GM18519 (cell line): ENCODE measurements around the gene FICD.

ENCODE experiments used
- ATAC-seq: cut with Tn5 transposase; IDR thresholded peaks from one replicate; pipeline ENCODE4 v1.9.1; 2021; ENCODE audit warnings: mild to moderate bottlenecking, moderate library complexity; ENCODE audit not compliant: unreplicated experiment, low FRiP score

Gene FICD

GRCh38 chr12:108498136-108498535, 16.9 kb upstream of the FICD start:
- no peak for ATAC-seq

GRCh38 chr12:108502922-108503321, 12.2 kb upstream of the FICD start:
- no peak for ATAC-seq

GRCh38 chr12:108505129-108505528, 9.9 kb upstream of the FICD start:
- no peak for ATAC-seq

- no peak for ATAC-seq
Observed at GRCh38 chr12:108507971-108508642, 7.0 kb upstream of the FICD start.

DNA sequence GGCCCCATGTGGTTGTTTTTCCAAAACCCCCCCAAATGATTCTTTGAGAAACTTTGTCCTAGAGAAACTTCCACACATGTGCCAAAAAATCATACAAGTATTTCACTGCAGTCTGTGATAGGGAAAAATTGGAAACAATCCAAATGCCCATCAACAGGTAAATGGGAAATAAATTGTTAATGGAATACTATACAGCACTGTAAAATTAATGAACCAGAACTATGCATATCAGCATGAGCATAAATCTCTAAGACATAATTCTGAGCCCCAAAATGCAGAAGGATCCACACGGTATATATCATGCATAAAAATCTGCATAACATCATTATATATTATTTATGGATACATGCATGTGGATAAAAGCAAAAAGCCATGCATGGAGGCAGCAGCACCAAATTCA, 5.3 kb upstream of the FICD start:
- no peak for ATAC-seq

- ATAC-seq = no peak
Observed at GRCh38 chr12:108510836-108511235, 4.2 kb upstream of the FICD start.

DNA sequence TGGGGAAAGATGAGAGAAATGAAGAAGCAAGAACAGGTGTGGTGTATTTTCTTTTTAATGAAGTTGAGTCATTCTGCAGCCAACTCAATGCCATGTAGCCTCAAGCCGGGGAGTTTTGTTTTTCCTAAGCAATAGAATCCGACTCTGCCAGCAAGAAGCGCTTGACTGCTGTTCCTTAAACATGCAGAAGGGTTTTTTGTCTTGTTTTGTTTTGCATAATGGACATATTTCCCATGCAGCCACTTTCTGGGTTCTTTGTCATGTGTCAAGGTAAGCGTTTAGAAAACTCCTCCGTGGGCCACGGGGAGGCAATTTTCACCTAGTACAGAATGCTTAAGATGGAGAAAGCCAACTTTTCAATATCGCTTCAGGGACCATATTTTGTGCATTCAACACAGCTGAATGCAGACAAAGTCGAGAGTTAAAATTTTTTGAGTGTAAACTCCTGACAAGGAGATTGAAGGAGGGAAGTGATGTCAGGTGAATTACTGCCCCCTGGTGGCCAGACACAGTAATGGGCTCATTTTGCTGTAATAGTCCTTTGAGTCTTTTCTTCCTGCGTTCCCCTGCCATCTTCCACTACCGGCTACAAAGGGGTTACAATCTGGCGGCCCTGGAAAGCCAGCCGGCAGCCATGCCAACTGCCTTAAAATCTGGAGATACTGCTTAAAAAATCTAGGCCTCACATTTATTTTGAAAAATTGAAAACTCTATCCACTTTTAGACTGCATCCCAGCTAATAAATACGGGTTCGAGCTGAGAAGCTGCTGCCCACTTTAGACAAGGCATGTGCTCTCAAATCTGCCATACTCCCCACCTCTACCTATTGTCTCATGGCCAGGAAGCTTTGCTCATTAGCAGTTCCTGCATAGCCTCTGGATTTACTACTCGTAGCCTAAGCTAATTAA, 3.2 kb upstream of the FICD start:
- no peak for ATAC-seq

GRCh38 chr12:108514468-108514972, 557 bp upstream of the FICD start:
- ATAC-seq = peak; percentile 1

DNA sequence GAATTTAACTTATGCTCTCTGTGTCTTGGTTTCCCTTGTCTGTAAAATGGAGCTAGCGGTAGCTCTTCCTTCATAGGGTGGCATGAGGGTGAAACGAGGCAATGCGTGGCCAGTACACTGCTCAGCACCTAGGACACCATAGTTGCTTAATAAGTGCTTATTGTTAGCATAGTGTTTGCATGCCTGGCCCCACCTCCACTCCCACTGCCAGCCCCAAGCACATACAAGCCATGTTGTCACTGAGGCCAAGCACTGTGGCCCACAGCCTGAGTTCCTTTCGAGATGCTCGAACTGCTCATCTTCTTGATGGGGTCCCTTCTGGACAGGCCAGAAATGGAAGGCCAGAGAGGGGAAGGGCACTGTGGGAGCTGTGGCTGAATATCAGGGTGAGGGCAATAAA, 839 bp downstream of the FICD start:
- no peak for ATAC-seq

DNA sequence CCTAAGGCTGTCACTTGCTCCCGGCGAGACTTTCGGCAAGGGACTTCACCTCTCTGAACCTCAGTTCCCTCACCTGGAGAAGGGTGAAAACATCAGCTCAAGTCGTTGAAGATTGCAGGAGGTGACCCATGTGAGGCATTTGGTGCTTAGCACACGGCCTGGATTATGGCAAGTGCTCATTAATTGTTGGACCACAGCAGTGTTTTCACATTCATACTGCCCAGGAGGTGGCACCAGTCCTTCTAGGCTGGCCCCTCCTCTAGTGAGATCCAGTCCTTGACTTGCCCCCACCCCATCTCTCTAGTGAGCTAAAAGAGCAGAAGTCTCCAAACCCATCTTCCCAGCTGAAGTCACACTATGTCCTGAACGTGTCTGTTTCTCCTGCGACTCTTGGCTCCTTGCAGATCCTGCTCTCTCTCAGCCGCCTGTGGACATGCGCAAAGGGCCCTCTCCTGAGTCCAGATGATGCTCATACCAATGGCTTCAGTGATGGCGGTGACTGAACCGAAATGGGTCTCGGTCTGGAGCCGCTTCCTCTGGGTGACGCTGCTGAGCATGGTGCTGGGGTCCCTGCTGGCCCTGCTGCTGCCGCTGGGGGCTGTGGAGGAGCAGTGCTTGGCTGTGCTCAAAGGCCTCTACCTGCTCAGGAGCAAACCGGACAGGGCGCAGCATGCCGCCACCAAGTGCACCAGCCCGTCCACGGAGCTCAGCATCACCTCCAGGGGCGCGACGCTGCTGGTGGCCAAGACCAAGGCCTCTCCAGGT, 1.6 kb downstream of the FICD start:
- no peak for ATAC-seq

GRCh38 chr12:108517288-108518100, 2.4 kb downstream of the FICD start:
- no peak for ATAC-seq

- no peak for ATAC-seq
Observed at GRCh38 chr12:108518101-108518715, 3.1 kb downstream of the FICD start.

DNA sequence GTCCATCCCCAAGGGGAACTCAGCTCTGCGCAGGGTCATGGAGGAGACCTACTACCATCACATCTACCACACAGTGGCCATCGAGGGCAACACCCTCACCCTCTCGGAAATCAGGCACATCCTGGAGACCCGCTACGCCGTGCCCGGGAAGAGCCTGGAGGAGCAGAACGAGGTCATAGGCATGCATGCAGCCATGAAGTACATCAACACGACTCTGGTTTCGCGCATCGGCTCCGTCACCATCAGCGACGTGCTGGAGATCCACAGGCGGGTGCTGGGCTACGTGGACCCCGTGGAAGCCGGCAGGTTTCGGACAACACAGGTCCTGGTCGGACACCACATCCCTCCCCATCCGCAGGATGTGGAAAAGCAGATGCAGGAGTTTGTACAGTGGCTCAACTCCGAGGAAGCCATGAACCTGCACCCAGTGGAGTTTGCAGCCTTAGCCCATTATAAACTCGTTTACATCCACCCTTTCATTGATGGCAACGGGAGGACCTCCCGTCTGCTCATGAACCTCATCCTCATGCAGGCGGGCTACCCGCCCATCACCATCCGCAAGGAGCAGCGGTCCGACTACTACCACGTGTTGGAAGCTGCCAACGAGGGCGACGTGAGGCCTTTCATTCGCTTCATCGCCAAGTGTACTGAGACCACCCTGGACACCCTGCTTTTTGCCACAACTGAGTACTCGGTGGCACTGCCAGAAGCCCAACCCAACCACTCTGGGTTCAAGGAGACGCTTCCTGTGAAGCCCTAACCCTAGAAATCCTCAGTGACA, 3.8 kb downstream of the FICD start:
- no peak for ATAC-seq

DNA sequence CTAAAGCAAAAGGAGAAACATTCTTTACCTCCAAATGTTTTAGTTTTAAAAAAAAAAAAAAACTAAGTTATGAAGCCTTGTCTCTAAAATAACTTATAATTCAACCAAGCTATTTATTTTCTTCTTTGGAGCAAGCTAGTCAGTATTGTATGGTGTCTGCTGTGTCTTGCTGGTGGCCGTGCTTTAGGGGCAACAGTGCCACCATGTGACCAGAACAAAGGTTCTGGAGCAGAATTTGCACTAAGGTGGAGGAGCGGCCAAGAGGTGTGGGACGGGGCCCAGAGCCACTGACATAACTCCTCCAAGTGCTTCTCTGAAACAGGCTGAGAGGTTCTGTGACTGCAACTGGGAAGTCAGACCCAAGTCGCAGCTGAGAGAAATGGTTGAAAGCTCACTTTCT, 4.5 kb downstream of the FICD start:
- no peak for ATAC-seq

GRCh38 chr12:108523365-108523764, 8.3 kb downstream of the FICD start:
- ATAC-seq = no peak

GRCh38 chr12:108525681-108526080, 10.6 kb downstream of the FICD start:
- no peak for ATAC-seq

DNA sequence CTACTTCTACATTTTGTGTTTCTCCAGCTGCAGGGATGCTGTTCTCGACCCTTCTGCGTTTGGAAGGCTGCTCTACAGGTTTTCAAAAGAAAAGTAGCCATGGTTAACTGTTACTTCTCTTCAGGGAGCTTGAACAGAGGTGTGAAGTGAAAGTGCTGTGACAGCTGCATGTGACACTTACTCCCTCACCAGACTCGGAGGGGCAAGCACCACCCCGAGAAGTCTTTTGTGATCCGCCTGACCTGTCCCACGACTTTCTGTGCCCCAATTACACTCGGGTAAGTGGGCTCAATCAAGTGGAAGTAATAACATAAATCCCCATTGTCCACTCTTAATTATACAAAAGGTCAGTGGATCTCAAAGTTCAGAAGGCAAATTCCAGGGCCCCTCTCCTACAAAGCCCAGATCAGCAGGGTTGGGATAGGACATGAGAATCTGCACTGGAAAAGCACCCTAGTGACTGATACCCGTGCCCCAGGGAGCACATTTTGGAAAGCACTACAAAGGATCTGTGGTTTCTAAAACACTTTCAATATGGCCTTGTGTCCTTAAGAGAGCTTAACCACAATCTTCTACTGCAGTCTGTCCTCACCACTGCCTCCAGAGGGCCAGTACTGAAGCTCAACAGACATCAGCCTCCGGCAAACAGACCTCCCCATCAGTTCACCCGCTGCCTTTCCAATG, 11.5 kb downstream of the FICD start:
- ATAC-seq = no peak

GRCh38 chr12:108527166-108527496, 12.1 kb downstream of the FICD start:
- ATAC-seq = no peak

- no peak for ATAC-seq
Observed at GRCh38 chr12:108530161-108530560, 15.1 kb downstream of the FICD start.
